Calu3 (cell line): Measurements from ENCODE around the gene PGLYRP1. TPM values are rescaled to one million over a fixed set of nuclear protein-coding genes. Genes with fewer than 3 reads are reported as not detected.

ENCODE experiments used
- BruUV-seq: library from RNA; stranded (reverse); fragments of 400-500 nt; replicated peaks from 2 replicates; lab custom pipeline; 2021; lab: Mats Ljungman, UMichigan
- CTCF ChIA-PET: fragments of 300-600 bp; sonication (Branson Sonifier 250); formaldehyde crosslinking; loops from one replicate; lab custom pipeline; 2022; ENCODE audit warnings: antibody characterized with exemption; lab: Charles Lee
- DNase-seq: peaks from one replicate; pipeline ENCODE4 v3.0.0; 2022
- H3K27ac Mint-ChIP-seq: one replicate; pipeline ENCODE4 v1.8.0; 2022; ENCODE audit warnings: mixed read lengths; ENCODE audit not compliant: unreplicated experiment
- H3K27me3 Mint-ChIP-seq: one replicate; pipeline ENCODE4 v1.8.0; 2022; ENCODE audit warnings: mixed read lengths; ENCODE audit not compliant: unreplicated experiment
- H3K36me3 Mint-ChIP-seq: one replicate; pipeline ENCODE4 v1.8.0; 2022; ENCODE audit warnings: mild to moderate bottlenecking, moderate library complexity, mixed read lengths; ENCODE audit not compliant: insufficient read depth, unreplicated experiment
- H3K4me1 Mint-ChIP-seq: one replicate; pipeline ENCODE4 v1.8.0; 2022; ENCODE audit warnings: mild to moderate bottlenecking, low read depth, mixed read lengths; ENCODE audit not compliant: unreplicated experiment
- H3K4me3 Mint-ChIP-seq: one replicate; pipeline ENCODE4 v1.8.0; 2022; ENCODE audit warnings: mild to moderate bottlenecking, low read depth, moderate library complexity, mixed read lengths; ENCODE audit not compliant: unreplicated experiment
- H3K9me3 Mint-ChIP-seq: one replicate; pipeline ENCODE4 v1.8.0; 2022; ENCODE audit warnings: low read depth, mixed read lengths; ENCODE audit not compliant: unreplicated experiment
- CTCF ChIP-seq: fragments of 200-600 bp; IDR thresholded peaks from one replicate; pipeline ENCODE4 v1.8.0; 2022; ENCODE audit warnings: antibody characterized with exemption; ENCODE audit not compliant: unreplicated experiment
- intact Hi-C: fragments of 100-400 bp; cut with micrococcal nuclease; formaldehyde crosslinking; loops from one replicate; pipeline ENCODE4 v1.10.0; 2022; ENCODE audit not compliant: unreplicated experiment
- total RNA-seq: library from RNA; stranded (reverse); gene quantifications from 2 replicates; pipeline ENCODE4 v1.2.3, GENCODE V29; 2022

The PGLYRP1 gene
- total RNA-seq, 1 experiment from 2014 or later, result not detected

GRCh38 chr19:46017095-46017429 is 5.8 kb downstream of the PGLYRP1 start:
- BruUV-seq, result no TSS peak
- peaks cover 21% of the 10 kb centered on the region for H3K4me1 Mint-ChIP-seq
- peaks cover 15% of the 10 kb centered on the region for H3K36me3 Mint-ChIP-seq
- intact Hi-C loops, result no loop called here
- H3K27ac Mint-ChIP-seq, result no peak overlapping the region
- CTCF ChIA-PET, result interaction anchor here (0.6 to 1.6 kb wide), 12 partner anchors 10 to 304 kb away, joined by 3 to 9 read pairs (median 4); partner anchors contain the start of genes CCDC61, MYPOP and SYMPK
- TF ChIP-seq CTCF, result peak; percentile 42
- DNase-seq, result no peak
- H3K4me3 Mint-ChIP-seq, result peak overlapping the region; percentile 87
- H3K9me3 Mint-ChIP-seq, result no peaks in the 10 kb centered on the region
- peaks cover 27% of the 10 kb centered on the region for H3K27me3 Mint-ChIP-seq

- BruUV-seq, result no TSS peak
- intact Hi-C loops, result no loop called here
- Mint-ChIP-seq H3K27ac (peak overlapping the region; percentile 75), H3K9me3 (no peaks in the 10 kb centered on the region), H3K4me1 (peaks cover 21% of the 10 kb centered on the region), H3K36me3 (peaks cover 20% of the 10 kb centered on the region), H3K4me3 (peak overlapping the region; percentile 87), H3K27me3 (peaks cover 27% of the 10 kb centered on the region)
- DNase-seq, result peak; percentile 93
- CTCF ChIA-PET, result interaction anchor here (0.6 to 1.6 kb wide), 12 partner anchors 10 to 304 kb away, joined by 3 to 9 read pairs (median 4); partner anchors contain the start of genes CCDC61, MYPOP and SYMPK
- TF ChIP-seq CTCF, result peak; percentile 79
Observed at GRCh38 chr19:46016426-46017094, 6.3 kb downstream of the PGLYRP1 start.

GRCh38 chr19:46015687-46016425 is 7.0 kb downstream of the PGLYRP1 start:
- CTCF ChIA-PET, result interaction anchor here (0.9 to 1.6 kb wide), 6 partner anchors 59 to 199 kb away, joined by 3 to 9 read pairs (median 4); partner anchors contain the start of gene MYPOP
- no peak for TF ChIP-seq CTCF
- peak overlapping the region; percentile 75 for H3K27ac Mint-ChIP-seq
- DNase-seq, result no peak
- peaks cover 27% of the 10 kb centered on the region for H3K27me3 Mint-ChIP-seq
- no peaks in the 10 kb centered on the region for H3K9me3 Mint-ChIP-seq
- intact Hi-C loops, result no loop called here
- BruUV-seq, result no TSS peak
- H3K4me1 Mint-ChIP-seq, result peaks cover 21% of the 10 kb centered on the region
- peak overlapping the region; percentile 87 for H3K4me3 Mint-ChIP-seq
- peaks cover 20% of the 10 kb centered on the region for H3K36me3 Mint-ChIP-seq

GRCh38 chr19:46014941-46015686 is 7.7 kb downstream of the PGLYRP1 start:
- Mint-ChIP-seq H3K27me3 (peaks cover 27% of the 10 kb centered on the region), H3K4me1 (peaks cover 21% of the 10 kb centered on the region), H3K36me3 (peaks cover 21% of the 10 kb centered on the region), H3K4me3 (peak overlapping the region; percentile 87), H3K9me3 (no peaks in the 10 kb centered on the region), H3K27ac (no peak overlapping the region)
- intact Hi-C loops, result no loop called here
- no peak for TF ChIP-seq CTCF
- no TSS peak for BruUV-seq
- CTCF ChIA-PET, result interaction anchor here (0.6 to 0.9 kb wide), 3 partner anchors 60 to 74 kb away, joined by 3 to 6 read pairs (median 5); no protein-coding TSS in a partner anchor
- peak; percentile 71 for DNase-seq
